Measurements from ENCODE around the gene FAM163A.

FAM163A gene

GRCh38 chr1:179714159-179714558, 28.9 kb upstream of the FAM163A start:
- TF ChIP-seq CTCF (IDR thresholded peaks at IDR 0.05) (no peak), ZFX (IDR thresholded peaks at IDR 0.05; ENCODE audit: borderline replicate concordance) (no peak)
- no peak overlapping the region for H3K27ac ChIP-seq

- H3K27ac ChIP-seq = no peak overlapping the region
- TF ChIP-seq ZFX (IDR thresholded peaks at IDR 0.05; ENCODE audit: borderline replicate concordance) = no peak
- TF ChIP-seq CTCF (IDR thresholded peaks at IDR 0.05) = no peak
Measured at GRCh38 chr1:179714623-179715022, 28.5 kb upstream of the FAM163A start.

GRCh38 chr1:179719272-179719671, 23.8 kb upstream of the FAM163A start:
- TF ChIP-seq ZFX (IDR thresholded peaks at IDR 0.05; ENCODE audit: borderline replicate concordance) (no peak), CTCF (IDR thresholded peaks at IDR 0.05) (no peak)
- no peak overlapping the region for H3K27ac ChIP-seq

- TF ChIP-seq CTCF (IDR thresholded peaks at IDR 0.05) = no peak
- TF ChIP-seq ZFX (IDR thresholded peaks at IDR 0.05; ENCODE audit: borderline replicate concordance) = no peak
- H3K27ac ChIP-seq = no peak overlapping the region
Measured at GRCh38 chr1:179728271-179728670, 14.8 kb upstream of the FAM163A start.

GRCh38 chr1:179729881-179730280, 13.2 kb upstream of the FAM163A start:
- H3K27ac ChIP-seq = no peak overlapping the region
- TF ChIP-seq ZFX (IDR thresholded peaks at IDR 0.05; ENCODE audit: borderline replicate concordance) (no peak), CTCF (IDR thresholded peaks at IDR 0.05) (no peak)

GRCh38 chr1:179731643-179732042, 11.4 kb upstream of the FAM163A start:
- no peak overlapping the region for H3K27ac ChIP-seq
- TF ChIP-seq CTCF (IDR thresholded peaks at IDR 0.05) (no peak), ZFX (IDR thresholded peaks at IDR 0.05; ENCODE audit: borderline replicate concordance) (no peak)

GRCh38 chr1:179742291-179742690, 800 bp upstream of the FAM163A start:
- TF ChIP-seq CTCF (IDR thresholded peaks at IDR 0.05) (no peak), ZFX (IDR thresholded peaks at IDR 0.05; ENCODE audit: borderline replicate concordance) (no peak)
- no peak overlapping the region for H3K27ac ChIP-seq
